AG10803 (cell line): ENCODE results near the gene WWOX.

Experiments
- DNase-seq: peaks from one replicate; pipeline ENCODE4 v3.0.0; 2010; ENCODE audit warnings: low read depth
- H3K4me3 ChIP-seq: 2 replicates; pipeline ENCODE4 v1.5.1; 2011; ENCODE audit warnings: mild to moderate bottlenecking, low read length, control low read depth
- CTCF ChIP-seq: conservative IDR thresholded peaks from 2 replicates; pipeline ENCODE4 v1.5.1; 2011; ENCODE audit warnings: mild to moderate bottlenecking, low read length, control low read depth, inconsistent platforms

WWOX gene

DNA sequence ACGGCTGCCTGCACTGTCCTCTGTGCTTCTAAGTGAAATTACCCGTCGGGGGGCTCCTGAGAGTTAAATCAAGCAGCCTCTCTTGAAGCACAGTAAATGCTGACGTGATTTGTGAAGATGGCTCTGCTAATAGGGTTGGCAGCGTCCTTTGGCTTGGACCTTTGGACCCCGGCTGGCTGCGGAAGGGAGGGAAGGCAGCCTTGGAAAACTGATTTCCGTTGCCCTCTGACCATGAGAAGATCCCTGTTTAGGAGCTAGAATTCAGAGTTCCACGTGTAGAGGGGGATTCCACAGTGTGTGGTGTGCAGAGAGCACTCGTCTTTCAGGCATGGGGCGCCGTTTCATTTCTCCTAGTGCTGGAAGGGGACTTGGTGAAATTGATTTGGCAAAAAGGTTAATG, 640.8 kb downstream of the WWOX start:
- DNase-seq = no peak
- H3K4me3 ChIP-seq = no peak overlapping the region
- TF ChIP-seq CTCF = no peak

- H3K4me3 ChIP-seq = no peak overlapping the region
- no peak for TF ChIP-seq CTCF
- no peak for DNase-seq
These were observed 643.2 kb downstream of the WWOX start for GRCh38 chr16:78742501-78743283.

DNA sequence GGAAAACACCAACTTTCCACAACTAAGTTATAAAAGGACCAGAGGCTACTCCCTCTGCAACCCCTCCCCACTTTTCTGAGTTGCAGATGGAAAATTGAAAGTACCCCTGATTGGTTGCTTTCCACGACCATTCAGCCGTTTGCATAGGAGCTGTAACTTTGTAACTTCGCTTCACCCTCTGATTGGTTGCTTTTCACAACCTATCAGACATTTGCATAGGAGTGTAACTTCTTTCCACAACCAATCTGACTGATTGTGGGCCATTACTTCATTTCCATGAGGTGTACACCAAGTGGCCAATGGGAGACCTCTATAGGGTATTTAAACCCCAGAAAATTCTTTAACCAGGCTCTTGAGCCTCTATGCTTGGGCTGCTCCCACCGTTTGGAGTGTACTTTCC, 644.1 kb downstream of the WWOX start:
- DNase-seq = no peak
- TF ChIP-seq CTCF = no peak
- no peak overlapping the region for H3K4me3 ChIP-seq

DNA sequence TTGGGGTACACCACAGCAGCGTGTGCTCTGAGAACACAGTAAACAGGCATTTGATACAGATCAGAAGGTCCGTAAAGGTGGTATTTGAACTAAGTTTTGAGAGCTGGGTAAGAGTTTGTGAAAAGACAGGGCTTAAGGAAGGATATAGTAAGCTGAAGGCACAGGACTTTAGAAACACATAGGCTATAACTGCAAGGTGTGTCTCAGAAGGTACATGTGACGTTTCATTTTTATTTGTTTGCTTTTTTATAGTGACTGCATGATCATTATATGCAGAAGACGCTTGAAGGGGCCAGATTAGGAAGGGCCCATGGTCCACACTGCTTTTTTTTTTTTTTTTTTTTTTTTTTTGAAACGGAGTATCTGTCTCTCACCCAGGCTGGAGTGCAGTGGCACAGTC, 644.6 kb downstream of the WWOX start:
- no peak for TF ChIP-seq CTCF
- no peak overlapping the region for H3K4me3 ChIP-seq
- DNase-seq = no peak

DNA sequence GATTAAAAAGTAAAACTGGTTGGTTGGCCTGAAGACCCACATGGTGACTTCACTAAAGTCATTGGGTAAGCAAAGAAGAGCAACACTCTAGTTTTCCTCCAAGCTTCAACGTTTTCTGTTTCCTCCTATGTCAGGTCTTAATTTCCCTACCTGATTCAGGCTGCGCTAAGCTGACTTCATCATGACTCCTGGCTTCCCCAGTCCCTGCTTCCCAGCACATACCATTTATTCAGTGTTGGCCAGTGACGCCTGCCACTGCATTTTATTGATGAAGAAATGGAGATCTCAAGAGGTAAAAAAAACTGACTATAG, 645.3 kb downstream of the WWOX start:
- H3K4me3 ChIP-seq = no peak overlapping the region
- DNase-seq = no peak
- TF ChIP-seq CTCF = no peak

GRCh38 chr16:78745108-78746019, 645.9 kb downstream of the WWOX start:
- no peak overlapping the region for H3K4me3 ChIP-seq
- DNase-seq = no peak
- no peak for TF ChIP-seq CTCF

GRCh38 chr16:78746718-78747117, 647.3 kb downstream of the WWOX start:
- DNase-seq = no peak
- no peak overlapping the region for H3K4me3 ChIP-seq
- TF ChIP-seq CTCF = no peak
